ENCODE measurements around the gene ZFYVE21. TPM values are rescaled to one million over a fixed set of nuclear protein-coding genes. Genes with fewer than 3 reads are reported as not detected.
A peak's percentile ranks its signal among the peaks of the same experiment; 100 is the strongest.

Gene ZFYVE21
- total RNA-seq, 1 donor from 2014 or later, result 50.1 TPM

DNA sequence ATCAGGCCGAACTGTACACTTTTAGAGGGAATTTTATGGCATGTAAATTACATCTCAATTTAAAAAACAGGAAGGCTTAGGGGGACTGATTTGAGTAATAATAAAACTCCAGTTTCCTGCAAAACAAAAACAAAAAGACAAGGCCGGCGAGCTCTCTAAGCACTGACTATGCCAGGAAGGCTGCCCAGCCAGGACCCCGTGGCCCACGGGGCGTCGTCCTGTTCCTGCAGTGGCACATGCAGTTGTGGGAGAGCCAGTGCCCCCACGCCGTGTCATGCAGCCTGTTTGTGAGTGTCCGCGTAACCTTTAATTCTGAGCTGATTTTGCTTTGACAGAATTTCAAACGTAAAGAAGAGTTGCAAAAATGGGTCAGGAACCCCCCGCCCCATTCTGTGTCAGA lies 10.9 kb upstream of the ZFYVE21 start:
- no peak for DNase-seq (ENCODE audit: low read depth)

DNA sequence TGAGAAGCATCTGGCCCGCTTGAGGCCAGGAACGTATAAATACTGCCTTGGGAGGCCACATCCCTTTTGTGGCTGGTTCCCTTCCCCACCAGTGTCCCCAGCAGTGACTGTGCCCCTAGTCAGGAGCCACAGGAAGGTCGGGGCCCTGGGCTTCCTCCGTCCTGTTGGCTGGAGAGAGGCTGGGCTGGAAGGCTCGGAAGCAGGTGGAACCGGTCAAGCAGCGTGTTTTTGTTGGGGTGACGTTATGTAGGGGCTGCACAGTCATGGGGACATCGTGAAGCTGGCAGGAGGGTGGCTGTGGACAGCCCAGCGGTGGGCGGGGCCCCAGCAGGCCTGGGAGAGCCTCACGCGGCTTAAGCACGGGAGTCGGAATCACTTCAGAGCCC lies 10.5 kb upstream of the ZFYVE21 start:
- DNase-seq (ENCODE audit: low read depth), result no peak

DNA sequence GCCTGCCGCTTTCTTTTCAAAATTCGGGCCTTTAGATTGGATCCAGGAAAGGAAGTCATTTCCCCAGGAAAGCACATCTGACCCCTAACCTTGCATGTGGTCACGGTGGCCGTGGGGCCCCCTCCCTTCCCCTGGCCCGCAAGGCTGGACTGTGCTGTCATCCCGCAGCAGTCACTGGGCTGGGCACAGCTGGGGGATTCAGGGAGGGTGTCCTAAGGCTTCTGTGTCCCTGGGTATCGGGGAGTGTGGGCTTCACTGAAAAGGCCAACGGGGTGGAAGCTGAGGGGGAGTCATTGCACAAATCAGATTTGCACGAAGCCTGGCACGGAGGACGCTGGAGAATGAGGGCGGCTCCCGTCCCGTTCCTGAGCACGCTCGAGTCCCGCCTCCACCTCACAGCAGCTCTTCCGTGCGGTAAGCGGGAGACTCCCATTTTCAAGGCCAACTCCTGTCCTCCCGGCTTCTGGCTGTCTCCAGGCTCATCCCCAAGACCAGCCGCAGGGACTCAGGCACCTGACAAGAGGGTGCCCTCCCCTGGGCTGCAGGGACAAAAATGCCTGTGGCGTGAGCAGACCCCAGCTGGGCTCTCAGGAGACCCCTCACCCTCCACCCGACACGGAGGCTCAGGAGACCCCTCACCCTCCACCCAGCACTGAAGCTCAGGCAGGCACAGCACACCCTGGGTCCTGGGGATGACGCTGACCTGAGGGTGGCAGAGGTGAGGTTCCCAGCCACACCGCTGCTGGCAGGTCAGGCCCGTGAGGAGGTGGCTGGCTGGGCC lies 9.9 kb upstream of the ZFYVE21 start:
- no peak for DNase-seq (ENCODE audit: low read depth)

DNA sequence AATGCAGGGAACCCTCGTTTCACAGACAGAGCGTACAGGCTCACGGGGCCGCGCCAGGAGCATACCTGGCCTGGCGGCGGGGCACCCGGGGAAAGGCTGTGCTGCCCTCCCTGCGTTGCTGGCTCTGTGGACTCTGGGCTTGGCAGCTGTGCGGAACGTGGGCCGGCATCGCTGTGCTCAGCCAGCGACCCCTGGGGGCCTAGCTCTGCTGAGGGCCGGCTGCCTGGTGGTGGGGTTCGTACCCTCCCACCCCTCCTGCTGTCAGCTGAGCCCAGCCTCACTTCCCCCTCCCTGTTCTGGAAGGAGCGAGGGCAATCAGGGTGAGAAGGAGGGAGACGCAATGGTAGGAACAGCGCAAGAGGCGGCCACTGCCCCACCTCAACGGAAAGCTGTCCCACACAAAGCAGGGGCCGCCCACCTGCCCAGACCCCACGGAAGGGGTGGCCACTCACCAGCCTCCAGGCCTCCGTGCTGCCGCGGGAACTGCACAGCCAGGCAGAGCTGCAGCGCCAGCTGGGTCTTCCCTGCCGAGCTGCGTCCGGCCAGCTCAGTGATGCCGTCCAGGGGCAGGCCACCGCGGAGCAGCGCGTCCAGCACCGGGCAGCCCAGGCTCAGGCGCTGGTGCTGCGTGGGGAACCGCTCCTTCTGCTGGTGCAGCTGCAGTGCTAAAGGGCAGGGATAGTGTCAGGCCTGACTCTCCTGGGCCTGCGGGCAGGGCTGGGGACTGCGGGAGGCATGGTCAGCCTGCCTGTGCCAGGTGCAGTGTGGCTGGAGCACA lies 8.9 kb upstream of the ZFYVE21 start:
- DNase-seq (ENCODE audit: low read depth), result no peak

DNA sequence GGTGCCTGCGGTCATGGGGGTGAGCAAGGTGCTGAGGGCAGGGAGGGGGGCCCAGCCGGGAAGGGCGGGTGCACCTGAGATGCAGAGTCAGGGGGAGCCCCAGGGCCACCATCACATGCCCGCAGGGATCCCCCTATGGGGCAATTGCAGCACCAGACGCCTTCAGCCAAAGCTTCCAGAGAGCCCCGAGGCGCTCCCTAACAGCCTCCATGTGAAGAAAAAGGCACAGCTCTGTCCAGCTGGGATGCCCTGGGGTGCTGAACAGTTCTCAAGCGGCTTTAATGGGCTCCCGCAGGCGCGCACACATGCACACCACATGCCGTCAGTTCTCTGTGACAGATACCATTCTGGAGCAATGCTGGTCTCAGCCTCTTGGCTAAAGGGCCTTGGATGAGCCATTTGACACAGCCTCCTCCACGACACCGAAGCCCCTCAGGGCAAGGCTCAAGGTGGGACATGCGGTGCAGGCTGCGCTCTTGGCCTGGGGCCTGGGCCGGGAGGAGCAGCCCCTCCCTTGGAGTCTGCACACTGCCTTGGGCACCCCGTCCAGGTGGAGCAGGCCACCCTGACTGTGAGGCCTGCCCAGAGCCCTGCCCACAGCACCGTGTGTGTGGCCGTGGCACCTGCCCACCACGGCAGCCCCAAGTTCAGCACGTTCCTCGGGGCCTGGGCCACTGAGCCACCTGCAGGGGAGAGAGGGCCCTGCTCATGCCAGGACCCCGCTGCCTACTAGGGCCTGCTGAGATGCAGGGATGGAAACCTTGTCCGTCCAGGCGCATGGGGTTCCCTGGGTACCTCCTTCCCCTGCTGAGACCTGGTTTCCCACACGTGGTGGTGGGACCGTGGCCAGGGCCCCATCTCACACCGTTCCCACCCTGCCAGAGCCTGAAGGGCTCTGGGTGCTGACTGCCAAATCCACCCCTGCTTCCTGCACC lies 8.0 kb upstream of the ZFYVE21 start:
- DNase-seq (ENCODE audit: low read depth), result no peak

DNA sequence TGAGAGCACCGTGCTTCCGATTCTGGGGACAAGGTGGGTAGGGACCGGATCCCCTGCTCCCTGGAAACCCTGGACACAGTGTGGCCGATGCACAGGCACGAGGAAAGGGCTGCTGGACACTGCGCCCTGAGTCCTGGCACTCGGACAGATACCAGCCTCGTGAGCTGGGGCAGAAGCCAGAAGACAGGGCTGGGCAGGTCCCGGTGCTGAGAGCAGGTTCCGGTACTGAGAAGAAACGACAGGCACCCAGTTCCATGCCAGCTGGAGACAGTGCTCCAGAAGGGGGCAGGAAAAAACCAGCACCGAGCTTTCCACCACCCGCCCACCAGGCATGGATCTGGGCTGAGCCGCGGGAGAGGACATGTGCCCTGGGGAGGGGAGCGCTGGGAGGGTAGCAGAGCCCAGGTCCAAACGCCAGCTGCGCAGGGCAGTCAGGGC lies 6.8 kb upstream of the ZFYVE21 start:
- no peak for DNase-seq (ENCODE audit: low read depth)

DNA sequence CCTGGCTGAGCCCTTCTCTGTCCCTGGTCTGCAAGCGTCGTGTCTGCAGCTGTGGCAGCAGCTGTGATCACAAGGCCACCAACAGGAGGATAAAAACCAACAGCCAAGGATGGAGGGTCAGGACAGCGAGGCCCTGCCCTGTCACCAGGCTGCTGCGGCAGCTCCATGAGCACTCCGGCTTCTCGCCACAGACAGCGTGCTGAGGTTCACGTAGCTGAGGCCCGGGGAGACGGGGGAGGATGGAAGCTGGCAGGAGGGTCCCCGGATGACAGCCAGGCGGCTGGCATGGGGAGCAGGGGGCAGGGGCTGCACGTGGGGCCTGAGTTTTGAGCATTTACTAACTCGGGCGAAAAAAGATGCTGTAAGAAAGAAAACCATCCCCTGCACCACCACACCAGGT lies 5.8 kb upstream of the ZFYVE21 start:
- DNase-seq (ENCODE audit: low read depth), result no peak

DNA sequence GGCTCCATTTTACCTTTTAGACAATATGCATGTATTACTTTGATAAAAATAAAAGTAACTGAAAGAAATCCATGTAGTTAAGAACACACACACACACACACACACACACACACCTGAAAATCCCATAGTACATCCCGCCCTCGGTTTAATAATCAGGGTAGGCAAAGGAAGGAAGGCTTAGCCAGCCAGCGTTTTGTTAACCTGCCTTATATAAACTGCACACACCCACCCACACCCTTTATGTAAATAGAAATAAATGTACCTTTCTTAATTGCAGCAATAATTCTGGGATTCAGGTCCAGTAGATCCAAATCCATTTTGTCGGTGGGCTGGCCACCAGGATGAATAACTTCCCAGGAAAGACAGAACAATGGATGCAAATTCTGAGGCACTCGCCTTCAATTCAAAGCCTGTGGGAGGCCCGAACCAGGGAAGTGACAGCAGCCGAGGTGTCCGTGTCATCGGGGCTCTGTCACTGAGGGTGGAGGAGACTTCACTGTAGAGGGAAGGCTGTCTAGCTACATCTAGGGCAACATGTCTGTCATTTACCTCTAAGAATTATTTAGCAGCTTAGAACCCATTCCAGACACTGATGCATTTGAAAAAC lies 4.7 kb upstream of the ZFYVE21 start:
- DNase-seq (ENCODE audit: low read depth), result no peak

DNA sequence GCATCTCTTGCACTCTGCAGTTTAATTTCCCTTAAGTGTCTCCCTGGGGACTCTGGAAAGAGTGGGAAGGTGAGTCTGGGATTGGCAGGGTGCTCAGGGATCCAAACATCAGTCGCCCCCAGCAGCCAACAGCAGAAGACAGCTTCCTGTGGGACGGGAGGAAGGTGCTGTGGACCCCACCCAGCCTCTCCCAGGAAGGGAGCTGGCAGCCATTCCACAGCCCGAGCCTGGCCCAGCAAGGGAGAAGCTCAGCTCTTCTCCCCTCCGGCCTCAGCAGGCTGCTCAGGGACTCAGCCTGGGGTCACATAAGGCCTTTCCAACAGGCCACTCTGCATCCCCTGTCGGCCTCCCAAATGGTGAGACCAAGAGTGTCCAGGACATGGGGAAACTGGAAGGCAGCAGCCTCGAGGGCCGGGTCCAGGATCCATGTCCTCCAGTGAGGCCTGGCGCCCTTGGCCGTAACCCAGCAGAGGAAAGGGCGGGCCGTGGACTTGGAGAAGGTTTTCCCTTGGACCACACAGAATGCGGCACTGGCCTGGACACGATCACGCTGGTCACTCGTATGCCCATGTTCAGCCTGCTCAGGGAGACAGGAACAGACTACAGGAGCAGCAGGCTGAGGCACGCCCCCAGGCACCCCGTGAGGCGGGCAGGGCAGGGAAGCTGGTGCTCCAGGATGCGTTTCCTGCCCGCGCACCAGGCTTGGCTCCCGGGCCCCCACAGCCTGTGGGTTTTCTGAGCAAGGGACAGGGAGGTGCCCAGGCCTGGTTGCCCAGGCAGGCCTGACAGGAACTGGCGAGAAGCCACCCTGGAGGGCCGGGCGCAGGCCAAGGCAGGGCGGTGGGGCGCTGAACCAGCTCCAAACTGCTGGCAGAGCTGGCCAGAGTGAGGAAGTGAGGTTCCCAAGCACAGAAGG lies 3.8 kb upstream of the ZFYVE21 start:
- DNase-seq (ENCODE audit: low read depth), result no peak

DNA sequence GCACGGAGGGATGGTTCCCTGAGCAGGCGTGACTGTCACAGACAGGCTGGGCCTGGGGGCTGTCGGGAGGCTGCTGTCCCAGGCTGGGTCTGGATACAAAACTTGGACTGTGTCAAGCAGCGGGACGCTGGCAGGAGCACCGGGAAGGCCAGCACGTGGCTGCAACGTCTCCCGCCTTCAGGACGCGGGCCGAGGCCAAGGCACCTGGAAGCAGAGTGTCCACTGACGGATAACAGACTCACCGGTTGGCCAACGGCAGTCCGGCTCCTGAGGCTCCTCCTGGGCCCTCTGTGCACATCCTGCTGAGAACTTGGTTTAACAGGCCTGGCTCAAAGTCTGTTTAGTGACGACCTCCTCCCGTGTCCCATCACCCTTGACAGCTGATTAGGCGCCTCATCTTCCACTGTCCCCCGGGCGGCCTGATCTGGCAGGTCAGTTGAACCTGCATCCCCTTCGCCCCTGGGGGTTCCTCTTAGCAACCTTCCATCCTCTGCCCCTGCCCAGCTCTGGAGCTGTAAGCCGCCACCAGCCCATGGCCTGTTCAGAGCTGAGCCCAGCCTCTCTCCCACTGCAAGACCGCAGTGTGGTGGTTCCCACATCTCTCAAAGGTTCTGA lies 2.9 kb upstream of the ZFYVE21 start:
- no peak for DNase-seq (ENCODE audit: low read depth)

DNA sequence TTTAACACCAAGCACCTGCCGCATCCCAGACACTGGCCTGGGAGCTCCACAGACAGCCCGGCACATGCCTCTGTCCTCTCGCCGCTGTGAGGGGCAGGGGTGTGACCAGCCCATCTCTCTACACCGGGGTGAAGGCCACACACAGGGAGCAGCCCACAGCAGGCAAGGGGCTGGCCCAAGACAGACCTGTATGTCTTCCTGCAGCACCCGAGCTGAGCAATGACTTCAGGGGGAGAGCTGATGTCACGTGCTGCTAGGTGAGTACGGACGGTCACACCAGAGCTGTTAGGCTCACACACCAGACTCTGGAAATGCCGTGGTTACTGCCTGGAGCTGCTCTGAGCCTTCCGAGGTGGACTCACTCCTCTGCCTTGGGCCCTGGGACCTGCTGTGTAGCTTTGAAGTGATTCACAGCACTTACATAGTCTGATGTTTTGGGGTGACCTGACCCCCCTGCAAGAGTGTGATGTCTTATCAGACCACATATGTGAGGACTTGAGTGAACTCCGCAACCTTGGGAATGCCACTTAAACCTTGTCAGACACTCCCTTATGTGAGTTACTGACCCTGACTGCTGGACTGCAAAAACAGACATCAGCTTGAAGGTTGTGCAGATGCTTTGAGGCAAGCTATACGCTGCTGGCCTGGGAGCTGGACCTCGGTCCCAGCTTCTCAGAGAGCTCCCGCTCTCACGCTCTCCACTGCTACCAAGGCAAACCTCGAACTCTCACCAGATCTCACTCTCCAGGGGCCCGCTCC lies 2.1 kb upstream of the ZFYVE21 start:
- DNase-seq (ENCODE audit: low read depth), result no peak

DNA sequence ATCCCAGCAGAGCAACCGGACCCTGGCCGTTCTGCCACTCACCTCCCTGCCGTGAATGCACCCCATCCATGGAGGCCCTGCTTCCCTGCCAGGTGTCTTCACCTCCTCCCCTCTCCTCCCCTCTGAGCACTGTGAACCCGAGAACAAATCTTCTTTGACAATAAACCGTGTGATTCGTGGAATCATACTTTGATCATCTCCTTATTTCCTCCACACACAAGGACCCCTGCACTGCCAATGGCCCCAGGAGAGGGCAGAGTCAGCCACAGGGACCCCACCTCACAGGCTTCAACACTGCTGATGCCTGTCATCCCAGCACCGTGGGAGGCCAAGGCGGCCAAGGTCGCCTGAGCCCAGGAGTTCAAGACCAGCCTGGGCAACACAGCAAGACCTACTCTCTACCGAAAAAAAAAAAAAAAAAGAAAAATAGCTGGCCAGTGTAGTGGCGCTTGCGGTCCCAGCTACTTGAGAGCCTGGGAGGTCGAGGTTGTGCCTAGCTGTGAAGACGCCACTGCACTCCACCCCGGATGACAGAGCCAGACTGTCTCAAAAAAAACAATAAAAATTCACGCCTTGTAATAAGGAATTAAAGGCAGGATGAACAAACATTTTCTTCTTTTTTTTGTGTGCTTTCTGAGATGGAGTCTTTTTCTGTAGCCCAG lies 1.4 kb upstream of the ZFYVE21 start:
- DNase-seq (ENCODE audit: low read depth), result no peak

DNA sequence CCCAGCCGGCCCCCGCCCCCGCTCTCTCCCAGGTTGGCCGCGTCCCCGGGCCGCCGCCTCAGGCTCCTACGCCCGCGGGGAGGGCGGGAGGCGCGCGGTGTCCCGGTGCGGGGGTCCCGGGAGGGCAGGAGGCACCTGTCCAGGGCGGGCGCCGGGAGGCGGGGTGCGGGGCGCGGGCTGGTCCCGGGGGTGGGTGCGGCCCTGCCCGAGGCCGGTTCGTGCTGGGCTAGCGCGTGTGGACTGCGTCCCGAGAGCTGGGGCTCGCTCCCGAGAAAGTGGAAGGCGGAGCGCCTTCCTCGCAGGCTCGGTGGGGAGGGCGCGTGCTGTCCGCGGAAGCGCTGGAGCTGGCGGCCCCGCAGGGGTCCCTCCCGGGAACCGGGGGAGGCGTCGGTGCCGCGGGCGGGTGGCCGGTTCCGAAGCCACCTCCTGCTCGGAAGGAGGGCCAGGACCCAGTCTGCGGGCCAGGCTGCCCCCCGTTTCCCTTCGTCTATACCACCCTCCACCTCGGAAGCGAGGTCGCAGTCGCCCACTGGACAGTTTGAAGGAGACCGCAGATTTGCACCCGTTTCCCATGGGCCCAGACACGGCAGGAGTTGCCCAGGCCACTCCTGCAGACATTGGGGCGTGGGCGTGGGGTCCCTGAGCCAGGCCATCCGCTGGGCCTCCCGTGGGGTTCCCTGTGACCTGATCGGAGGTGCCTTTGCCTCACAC lies 636 bp downstream of the ZFYVE21 start:
- peak; percentile 24 for DNase-seq (ENCODE audit: low read depth)

DNA sequence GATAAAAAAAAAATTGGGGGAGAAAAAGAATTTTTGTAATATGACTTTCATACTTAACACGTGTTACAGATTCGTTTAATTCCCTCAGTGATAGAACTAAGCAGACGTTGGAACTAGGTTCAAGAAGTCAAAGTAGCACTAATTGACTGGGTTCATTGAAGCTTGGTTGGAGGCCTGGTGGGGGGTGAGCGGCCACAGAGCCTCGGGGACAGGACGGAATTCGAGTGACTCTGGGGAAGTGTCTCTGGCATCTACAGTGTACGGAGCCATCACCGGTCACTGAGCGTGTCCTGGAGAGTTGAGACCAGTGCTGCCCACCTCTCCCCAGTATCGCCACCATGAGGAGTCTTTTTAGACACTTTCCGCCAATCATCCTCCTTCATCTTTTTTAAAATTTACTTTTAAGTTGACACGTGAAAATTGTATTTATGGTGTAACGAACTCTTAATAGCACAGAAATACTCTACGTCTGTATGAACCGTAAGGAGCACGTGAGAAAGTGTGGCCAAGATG lies 1.3 kb downstream of the ZFYVE21 start:
- DNase-seq (ENCODE audit: low read depth), result no peak

DNA sequence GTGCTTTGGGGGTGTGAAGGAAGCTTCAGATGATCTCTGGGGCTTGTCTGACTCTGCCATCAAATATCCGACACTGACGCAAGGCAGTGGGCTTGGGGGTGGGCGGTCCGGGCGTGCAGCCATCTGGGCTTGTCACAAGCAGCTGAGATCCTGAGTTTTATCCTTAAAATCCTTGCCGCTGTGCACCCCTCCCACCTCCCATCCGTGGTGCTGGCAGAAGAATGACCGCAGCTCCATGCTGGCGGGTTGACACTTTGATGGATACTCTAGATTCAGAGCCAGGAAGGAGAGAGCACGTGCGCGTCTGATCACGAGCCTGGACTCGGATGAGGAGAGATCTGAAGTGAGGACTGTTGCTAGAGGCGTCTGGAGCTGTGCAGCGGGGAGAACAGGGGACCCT lies 3.0 kb downstream of the ZFYVE21 start:
- DNase-seq (ENCODE audit: low read depth), result no peak

DNA sequence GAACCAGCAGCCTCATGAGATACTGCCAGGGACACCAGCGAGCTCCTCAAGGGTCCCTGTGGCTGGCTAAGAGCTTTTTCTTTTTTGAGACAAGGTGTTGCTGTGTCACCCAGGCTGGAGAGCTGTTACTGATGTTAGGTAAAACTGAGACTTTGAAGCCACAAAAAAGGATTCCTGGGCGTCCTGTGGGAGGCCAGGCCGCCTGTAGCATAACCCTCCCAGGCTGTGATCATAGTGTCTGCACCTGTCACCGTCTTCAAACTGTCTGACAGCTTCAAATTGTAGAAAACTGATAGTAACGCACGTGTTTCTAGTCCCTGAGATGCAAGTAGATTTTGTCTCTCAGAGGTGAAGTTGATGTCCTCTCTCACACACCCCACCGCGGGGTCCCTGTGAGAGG lies 4.1 kb downstream of the ZFYVE21 start:
- DNase-seq (ENCODE audit: low read depth), result peak; percentile 63

DNA sequence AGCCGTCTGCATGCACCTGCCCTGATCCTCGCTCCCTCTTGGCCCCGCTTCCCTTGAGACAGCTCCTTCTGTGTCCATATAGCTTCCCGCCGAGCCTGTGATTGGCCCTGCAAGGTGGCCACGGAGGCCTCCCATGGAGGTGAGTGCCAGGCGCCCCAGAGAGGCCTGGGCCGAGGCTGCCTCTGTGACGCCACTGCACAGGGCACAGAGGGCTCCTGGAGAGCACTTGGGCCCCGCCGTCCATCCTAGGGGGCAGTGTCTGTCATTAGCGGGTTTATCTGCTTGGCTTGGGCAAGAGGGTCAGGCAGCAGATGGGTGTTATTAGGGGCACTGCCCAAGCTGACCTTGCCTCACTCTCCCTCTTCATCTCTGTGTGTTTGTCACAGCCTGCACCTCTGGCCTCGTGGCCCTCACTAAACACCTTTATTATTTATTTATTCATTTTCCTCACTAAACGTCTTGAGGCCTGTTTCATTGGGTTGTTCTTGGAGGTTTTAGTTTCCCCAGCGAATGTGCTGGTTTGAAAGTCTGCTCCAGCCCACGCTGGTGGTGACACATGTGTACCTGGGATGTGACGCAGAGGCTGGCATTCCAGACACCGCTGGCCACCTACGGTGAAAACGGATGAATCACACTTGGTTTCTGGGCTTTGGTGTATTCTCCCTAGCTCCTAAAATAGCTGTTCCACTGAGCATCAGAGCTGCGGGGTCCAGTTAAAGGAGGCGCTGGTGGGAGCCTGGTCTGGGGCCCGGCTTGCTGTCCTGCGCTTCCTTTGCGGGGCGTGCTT lies 5.9 kb downstream of the ZFYVE21 start:
- peak; percentile 31 for DNase-seq (ENCODE audit: low read depth)

All from myocyte (in vitro differentiated cells).